ENCODE data around the gene ADAM12. TPM values are rescaled to one million over a fixed set of nuclear protein-coding genes. Genes with fewer than 3 reads are reported as not detected.
"Not testable (repeated sequence)": the region's sequence is repeated elsewhere in the genome, so short reads cannot be mapped to it uniquely, and the experiment has no call there.

Gene ADAM12
- total RNA-seq, 1 donor from 2014 or later: 8.0 TPM

- peaks cover 10% of the 10 kb centered on the region for H3K9me3 Mint-ChIP-seq
- no peak overlapping the region for H3K27ac Mint-ChIP-seq
- TF ChIP-seq EZH2phosphoT487 (IDR thresholded peaks at IDR 0.05) (no peak), CTCF (IDR thresholded peaks at IDR 0.05) (no peak), EZH2 (IDR thresholded peaks at IDR 0.05) (no peak)
- no peaks in the 10 kb centered on the region for H3K27me3 Mint-ChIP-seq (ENCODE audit: insufficient read depth, low read depth)
- Histone ChIP-seq H3K79me2 (ENCODE audit: low read depth) (no peaks in the 10 kb centered on the region), H3K4me2 (no peak overlapping the region), H3K9ac (no peak overlapping the region), H3F3A (ENCODE audit: low read depth) (no peaks in the 10 kb centered on the region), H3K27me3 (no peaks in the 10 kb centered on the region), H3K4me1 (no peaks in the 10 kb centered on the region), H3K27ac (no peak overlapping the region), H4K20me1 (ENCODE audit: low read depth) (no peaks in the 10 kb centered on the region), H3K36me3 (no peaks in the 10 kb centered on the region), H3K9me3 (ENCODE audit: low read depth) (no peaks in the 10 kb centered on the region), H3K4me3 (no peak overlapping the region), H2AFZ (replicated peaks) (no peak overlapping the region)
- H3K4me1 Mint-ChIP-seq: no peaks in the 10 kb centered on the region
- no peaks in the 10 kb centered on the region for H3K36me3 Mint-ChIP-seq
- no peak overlapping the region for H3K4me3 Mint-ChIP-seq
- no peak for DNase-seq (ENCODE audit: low spot score)
Measured at GRCh38 chr10:126247446-126247975, 140.8 kb downstream of the ADAM12 start.

- not testable (repeated sequence) for H3F3A ChIP-seq (ENCODE audit: low read depth); H3K27ac Mint-ChIP-seq; H3K9me3 Mint-ChIP-seq; H3K4me3 Mint-ChIP-seq; H3K4me1 ChIP-seq; H3K9ac ChIP-seq; H3K4me1 Mint-ChIP-seq; H3K27me3 Mint-ChIP-seq (ENCODE audit: insufficient read depth, low read depth); H3K36me3 ChIP-seq; DNase-seq (ENCODE audit: low spot score); H3K27me3 ChIP-seq; H4K20me1 ChIP-seq (ENCODE audit: low read depth); H2AFZ ChIP-seq (replicated peaks); H3K27ac ChIP-seq; H3K4me2 ChIP-seq; H3K4me3 ChIP-seq; H3K36me3 Mint-ChIP-seq; H3K79me2 ChIP-seq (ENCODE audit: low read depth); H3K9me3 ChIP-seq (ENCODE audit: low read depth)
Measured at GRCh38 chr10:126246396-126246795, 141.9 kb downstream of the ADAM12 start.

GRCh38 chr10:126245501-126245900 lies 142.8 kb downstream of the ADAM12 start:
- no peak overlapping the region for H3K4me2 ChIP-seq

More at GRCh38 chr10:126245501-126245900, 142.8 kb downstream of the ADAM12 start:
- Histone ChIP-seq H2AFZ (replicated peaks) (no peak overlapping the region), H3K79me2 (ENCODE audit: low read depth) (no peaks in the 10 kb centered on the region), H3K27ac (no peak overlapping the region), H3K4me3 (no peak overlapping the region), H3K36me3 (no peaks in the 10 kb centered on the region), H4K20me1 (ENCODE audit: low read depth) (no peaks in the 10 kb centered on the region), H3K9me3 (ENCODE audit: low read depth) (no peaks in the 10 kb centered on the region), H3K27me3 (no peaks in the 10 kb centered on the region), H3K4me1 (peaks cover 3% of the 10 kb centered on the region), H3F3A (ENCODE audit: low read depth) (no peaks in the 10 kb centered on the region), H3K9ac (no peak overlapping the region)
- TF ChIP-seq EZH2phosphoT487 (IDR thresholded peaks at IDR 0.05): no peak
- no peak for TF ChIP-seq CTCF (IDR thresholded peaks at IDR 0.05)
- no peak for TF ChIP-seq EZH2 (IDR thresholded peaks at IDR 0.05)
- no peak for DNase-seq (ENCODE audit: low spot score)
- Mint-ChIP-seq H3K36me3 (no peaks in the 10 kb centered on the region), H3K9me3 (no peaks in the 10 kb centered on the region), H3K4me3 (no peak overlapping the region), H3K27ac (no peak overlapping the region), H3K27me3 (ENCODE audit: insufficient read depth, low read depth) (no peaks in the 10 kb centered on the region), H3K4me1 (peaks cover 6% of the 10 kb centered on the region)
